ENCODE data around the gene LCN2.

DNA sequence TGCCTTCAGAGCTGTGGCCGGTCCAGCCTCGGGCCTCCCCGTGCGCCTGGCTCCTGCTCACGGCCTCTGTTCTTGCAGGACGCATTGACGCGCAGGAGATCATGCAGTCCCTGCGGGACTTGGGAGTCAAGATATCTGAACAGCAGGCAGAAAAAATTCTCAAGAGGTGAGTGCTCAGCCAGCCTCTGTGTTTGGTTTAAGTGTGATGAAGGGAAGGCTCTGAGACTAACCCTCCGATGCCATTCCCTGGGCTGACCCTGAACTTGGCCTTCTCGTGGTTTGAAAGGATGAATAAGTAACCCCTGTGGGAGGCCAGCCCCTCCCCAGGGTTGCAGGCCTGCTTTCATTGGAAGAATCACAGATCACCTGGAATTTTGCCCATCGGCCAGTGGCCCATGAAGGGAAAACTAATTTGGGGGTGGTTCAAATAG lies 48.0 kb upstream of the LCN2 start:
- TF ChIP-seq, protein P1, sequence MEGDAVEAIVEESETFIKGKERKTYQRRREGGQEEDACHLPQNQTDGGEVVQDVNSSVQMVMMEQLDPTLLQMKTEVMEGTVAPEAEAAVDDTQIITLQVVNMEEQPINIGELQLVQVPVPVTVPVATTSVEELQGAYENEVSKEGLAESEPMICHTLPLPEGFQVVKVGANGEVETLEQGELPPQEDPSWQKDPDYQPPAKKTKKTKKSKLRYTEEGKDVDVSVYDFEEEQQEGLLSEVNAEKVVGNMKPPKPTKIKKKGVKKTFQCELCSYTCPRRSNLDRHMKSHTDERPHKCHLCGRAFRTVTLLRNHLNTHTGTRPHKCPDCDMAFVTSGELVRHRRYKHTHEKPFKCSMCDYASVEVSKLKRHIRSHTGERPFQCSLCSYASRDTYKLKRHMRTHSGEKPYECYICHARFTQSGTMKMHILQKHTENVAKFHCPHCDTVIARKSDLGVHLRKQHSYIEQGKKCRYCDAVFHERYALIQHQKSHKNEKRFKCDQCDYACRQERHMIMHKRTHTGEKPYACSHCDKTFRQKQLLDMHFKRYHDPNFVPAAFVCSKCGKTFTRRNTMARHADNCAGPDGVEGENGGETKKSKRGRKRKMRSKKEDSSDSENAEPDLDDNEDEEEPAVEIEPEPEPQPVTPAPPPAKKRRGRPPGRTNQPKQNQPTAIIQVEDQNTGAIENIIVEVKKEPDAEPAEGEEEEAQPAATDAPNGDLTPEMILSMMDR (conservative IDR thresholded peaks at IDR 0.05; ENCODE audit: low read length), result no peak
- TF ChIP-seq EZH2phosphoT487 (IDR thresholded peaks at IDR 0.05; ENCODE audit: borderline replicate concordance), result no peak

All from Loucy (cell line).